ENCODE measurements around the gene EPHB6. TPM values are rescaled to one million over a fixed set of nuclear protein-coding genes. Genes with fewer than 3 reads are reported as not detected.

Gene EPHB6
- total RNA-seq, 1 donor from 2014 or later, result 2.4 TPM

DNA sequence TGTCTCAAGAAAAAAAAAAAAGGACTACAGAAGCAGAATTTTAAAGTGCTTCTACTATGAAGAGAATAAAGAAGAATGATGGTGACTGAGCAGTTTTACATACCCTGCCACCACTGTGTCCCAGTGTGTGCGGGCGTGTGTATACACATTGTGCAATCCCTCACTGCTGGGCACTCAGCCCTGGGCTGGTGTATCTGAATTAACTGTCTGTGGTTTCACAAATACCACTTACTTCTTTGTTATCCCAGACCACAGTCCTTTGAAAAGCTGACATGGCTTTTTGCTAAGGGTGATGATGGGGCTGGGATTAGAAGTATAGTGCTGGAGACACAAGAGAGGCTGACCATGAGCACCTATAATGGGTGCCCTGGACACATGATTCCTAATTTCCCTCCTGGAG lies 51.8 kb downstream of the EPHB6 start:
- intact Hi-C loops (cut with micrococcal nuclease), result no loop called here
- Mint-ChIP-seq H3K36me3 (ENCODE audit: low read depth) (no peaks in the 10 kb centered on the region), H3K4me3 (ENCODE audit: low read depth) (no peak overlapping the region), H3K27me3 (ENCODE audit: low read depth) (peaks cover 7% of the 10 kb centered on the region), H3K9me3 (peaks cover 4% of the 10 kb centered on the region), H3K4me1 (ENCODE audit: low read depth) (no peaks in the 10 kb centered on the region), H3K27ac (no peak overlapping the region)
- no peak for DNase-seq (ENCODE audit: low spot score)

- no peak overlapping the region for H3K4me3 Mint-ChIP-seq (ENCODE audit: low read depth)
- no peaks in the 10 kb centered on the region for H3K4me1 Mint-ChIP-seq (ENCODE audit: low read depth)
- intact Hi-C loops (cut with micrococcal nuclease), result no loop called here
- peaks cover 5% of the 10 kb centered on the region for H3K27me3 Mint-ChIP-seq (ENCODE audit: low read depth)
- H3K36me3 Mint-ChIP-seq (ENCODE audit: low read depth), result no peaks in the 10 kb centered on the region
- H3K27ac Mint-ChIP-seq, result no peak overlapping the region
- DNase-seq (ENCODE audit: low spot score), result no peak
- H3K9me3 Mint-ChIP-seq, result peaks cover 4% of the 10 kb centered on the region
Measured at GRCh38 chr7:142908290-142908689, 53.4 kb downstream of the EPHB6 start.

- H3K9me3 Mint-ChIP-seq, result peaks cover 4% of the 10 kb centered on the region
- intact Hi-C loops (cut with micrococcal nuclease), result no loop called here
Measured at GRCh38 chr7:142908921-142909890, 54.3 kb downstream of the EPHB6 start.

DNA sequence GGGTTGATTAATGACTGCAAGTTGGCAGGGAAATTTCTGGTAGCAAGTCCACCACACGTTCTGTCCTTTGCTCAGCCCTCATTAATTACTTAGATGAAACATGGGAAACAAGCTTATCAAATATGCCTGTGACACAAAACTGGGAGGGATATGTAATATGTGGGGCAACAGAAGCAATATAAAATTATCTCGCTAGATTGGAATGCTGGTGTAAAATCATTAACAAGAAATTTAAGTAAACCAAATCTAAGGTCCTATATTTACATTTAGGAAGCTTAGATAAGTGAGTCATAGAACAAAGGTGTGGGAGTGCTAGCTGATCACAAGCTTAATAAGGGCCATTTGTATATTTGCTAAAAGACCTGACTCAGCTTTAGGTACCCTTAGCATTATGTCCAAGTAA lies 55.2 kb downstream of the EPHB6 start:
- Mint-ChIP-seq H3K27ac (no peak overlapping the region), H3K9me3 (peaks cover 4% of the 10 kb centered on the region), H3K4me1 (ENCODE audit: low read depth) (no peaks in the 10 kb centered on the region), H3K36me3 (ENCODE audit: low read depth) (no peaks in the 10 kb centered on the region), H3K4me3 (ENCODE audit: low read depth) (no peak overlapping the region), H3K27me3 (ENCODE audit: low read depth) (peaks cover 10% of the 10 kb centered on the region)
- intact Hi-C loops (cut with micrococcal nuclease), result no loop called here
- DNase-seq (ENCODE audit: low spot score), result no peak

More at GRCh38 chr7:142908921-142909890, 54.3 kb downstream of the EPHB6 start:
- Mint-ChIP-seq H3K27ac (no peak overlapping the region), H3K27me3 (ENCODE audit: low read depth) (peaks cover 7% of the 10 kb centered on the region), H3K36me3 (ENCODE audit: low read depth) (no peaks in the 10 kb centered on the region), H3K4me3 (ENCODE audit: low read depth) (no peak overlapping the region), H3K4me1 (ENCODE audit: low read depth) (no peaks in the 10 kb centered on the region)
- no peak for DNase-seq (ENCODE audit: low spot score)

GRCh38 chr7:142910481-142910880 lies 55.6 kb downstream of the EPHB6 start:
- H3K4me3 Mint-ChIP-seq (ENCODE audit: low read depth), result no peak overlapping the region
- H3K4me1 Mint-ChIP-seq (ENCODE audit: low read depth), result no peaks in the 10 kb centered on the region
- intact Hi-C loops (cut with micrococcal nuclease), result no loop called here
- H3K27me3 Mint-ChIP-seq (ENCODE audit: low read depth), result peaks cover 10% of the 10 kb centered on the region
- H3K9me3 Mint-ChIP-seq, result peaks cover 4% of the 10 kb centered on the region
- no peak overlapping the region for H3K27ac Mint-ChIP-seq
- no peak for DNase-seq (ENCODE audit: low spot score)
- no peaks in the 10 kb centered on the region for H3K36me3 Mint-ChIP-seq (ENCODE audit: low read depth)

- Mint-ChIP-seq H3K36me3 (ENCODE audit: low read depth) (no peaks in the 10 kb centered on the region), H3K4me1 (ENCODE audit: low read depth) (no peaks in the 10 kb centered on the region), H3K9me3 (no peaks in the 10 kb centered on the region), H3K4me3 (ENCODE audit: low read depth) (no peak overlapping the region), H3K27ac (no peak overlapping the region), H3K27me3 (ENCODE audit: low read depth) (peaks cover 14% of the 10 kb centered on the region)
- intact Hi-C loops (cut with micrococcal nuclease), result no loop called here
- DNase-seq (ENCODE audit: low spot score), result no peak
Measured at GRCh38 chr7:142913051-142913450, 58.2 kb downstream of the EPHB6 start.

DNA sequence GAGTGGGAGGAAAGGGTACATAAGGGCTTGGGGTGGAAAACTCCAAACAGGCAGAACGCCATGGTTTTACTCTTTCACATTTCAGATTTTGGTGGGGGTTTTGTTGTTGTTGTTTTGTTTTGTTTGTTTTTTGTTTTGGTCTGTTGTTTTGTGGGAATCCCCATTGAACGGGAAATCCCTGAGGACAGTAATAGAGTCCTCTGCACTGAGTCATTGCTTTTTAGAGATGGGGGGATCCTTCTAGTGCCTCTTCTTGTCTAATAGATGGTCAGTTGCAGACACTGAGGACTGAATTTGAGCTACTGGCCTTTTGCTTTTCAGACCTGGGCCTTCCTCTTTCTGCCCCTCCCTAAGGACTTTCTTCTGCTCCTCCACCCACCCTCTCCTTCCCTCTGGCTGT lies 58.7 kb downstream of the EPHB6 start:
- no peaks in the 10 kb centered on the region for H3K4me1 Mint-ChIP-seq (ENCODE audit: low read depth)
- intact Hi-C loops (cut with micrococcal nuclease), result no loop called here
- no peak overlapping the region for H3K27ac Mint-ChIP-seq
- no peaks in the 10 kb centered on the region for H3K9me3 Mint-ChIP-seq
- no peak overlapping the region for H3K4me3 Mint-ChIP-seq (ENCODE audit: low read depth)
- DNase-seq (ENCODE audit: low spot score), result no peak
- H3K27me3 Mint-ChIP-seq (ENCODE audit: low read depth), result peaks cover 18% of the 10 kb centered on the region
- H3K36me3 Mint-ChIP-seq (ENCODE audit: low read depth), result no peaks in the 10 kb centered on the region

GRCh38 chr7:142914121-142914520 lies 59.2 kb downstream of the EPHB6 start:
- H3K4me3 Mint-ChIP-seq (ENCODE audit: low read depth), result no peak overlapping the region
- H3K9me3 Mint-ChIP-seq, result no peaks in the 10 kb centered on the region
- no peak for DNase-seq (ENCODE audit: low spot score)
- no peaks in the 10 kb centered on the region for H3K36me3 Mint-ChIP-seq (ENCODE audit: low read depth)
- intact Hi-C loops (cut with micrococcal nuclease), result no loop called here
- H3K27ac Mint-ChIP-seq, result no peak overlapping the region
- peaks cover 17% of the 10 kb centered on the region for H3K27me3 Mint-ChIP-seq (ENCODE audit: low read depth)
- H3K4me1 Mint-ChIP-seq (ENCODE audit: low read depth), result no peaks in the 10 kb centered on the region

DNA sequence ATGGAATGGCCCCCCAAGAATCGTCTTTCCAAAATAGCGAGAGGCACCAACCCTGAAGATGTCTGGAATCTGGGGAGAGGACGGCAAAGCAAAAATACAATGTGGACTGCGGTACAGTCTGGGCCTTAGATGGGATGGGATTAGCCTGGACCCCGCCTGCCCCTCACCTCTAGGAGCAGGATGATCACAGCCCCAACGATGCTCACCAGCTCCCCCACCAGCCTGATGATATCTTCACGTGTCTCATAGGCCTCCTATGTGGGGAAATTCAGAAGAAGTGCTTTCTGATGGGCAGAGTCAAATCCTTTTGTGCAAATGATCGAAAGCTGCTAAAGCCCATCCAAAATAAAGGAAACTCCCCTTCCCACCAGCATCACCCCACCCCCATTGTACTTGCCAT lies 60.4 kb downstream of the EPHB6 start:
- Mint-ChIP-seq H3K4me1 (ENCODE audit: low read depth) (no peaks in the 10 kb centered on the region), H3K9me3 (no peaks in the 10 kb centered on the region), H3K27me3 (ENCODE audit: low read depth) (peaks cover 17% of the 10 kb centered on the region), H3K27ac (no peak overlapping the region), H3K4me3 (ENCODE audit: low read depth) (no peak overlapping the region), H3K36me3 (ENCODE audit: low read depth) (no peaks in the 10 kb centered on the region)
- intact Hi-C loops (cut with micrococcal nuclease), result no loop called here
- no peak for DNase-seq (ENCODE audit: low spot score)

- no peaks in the 10 kb centered on the region for H3K36me3 Mint-ChIP-seq (ENCODE audit: low read depth)
- no peaks in the 10 kb centered on the region for H3K4me1 Mint-ChIP-seq (ENCODE audit: low read depth)
- DNase-seq (ENCODE audit: low spot score), result no peak
- intact Hi-C loops (cut with micrococcal nuclease), result no loop called here
- no peak overlapping the region for H3K4me3 Mint-ChIP-seq (ENCODE audit: low read depth)
- peaks cover 15% of the 10 kb centered on the region for H3K27me3 Mint-ChIP-seq (ENCODE audit: low read depth)
- H3K9me3 Mint-ChIP-seq, result no peaks in the 10 kb centered on the region
- no peak overlapping the region for H3K27ac Mint-ChIP-seq
Measured at GRCh38 chr7:142916508-142916907, 61.6 kb downstream of the EPHB6 start.

DNA sequence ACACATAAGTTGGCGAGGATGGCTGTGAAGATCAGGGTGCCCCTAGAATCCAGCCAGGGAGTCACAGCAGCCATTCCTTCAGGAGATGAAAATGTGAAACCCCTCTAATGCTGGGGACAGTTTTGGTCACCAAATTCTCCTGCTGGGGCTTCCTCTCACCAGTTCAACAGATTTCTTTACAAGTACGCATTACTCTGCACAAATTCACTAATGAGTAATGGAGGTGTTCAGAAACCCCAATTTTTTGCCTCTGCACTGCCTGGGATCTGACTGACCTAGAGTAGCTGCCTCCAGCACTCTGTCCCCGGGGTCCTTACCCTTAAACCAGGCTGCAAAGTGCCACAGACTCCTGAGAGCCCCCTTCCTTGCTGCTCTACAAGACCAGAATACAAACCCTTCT lies 62.6 kb downstream of the EPHB6 start:
- intact Hi-C loops (cut with micrococcal nuclease), result no loop called here
- no peak for DNase-seq (ENCODE audit: low spot score)
- no peaks in the 10 kb centered on the region for H3K9me3 Mint-ChIP-seq
- no peaks in the 10 kb centered on the region for H3K36me3 Mint-ChIP-seq (ENCODE audit: low read depth)
- H3K4me3 Mint-ChIP-seq (ENCODE audit: low read depth), result no peak overlapping the region
- H3K27ac Mint-ChIP-seq, result no peak overlapping the region
- H3K27me3 Mint-ChIP-seq (ENCODE audit: low read depth), result peaks cover 17% of the 10 kb centered on the region
- no peaks in the 10 kb centered on the region for H3K4me1 Mint-ChIP-seq (ENCODE audit: low read depth)

GRCh38 chr7:142918901-142919300 lies 64.0 kb downstream of the EPHB6 start:
- Mint-ChIP-seq H3K36me3 (ENCODE audit: low read depth) (no peaks in the 10 kb centered on the region), H3K27ac (no peak overlapping the region), H3K27me3 (ENCODE audit: low read depth) (peaks cover 17% of the 10 kb centered on the region), H3K4me3 (ENCODE audit: low read depth) (no peak overlapping the region), H3K9me3 (no peaks in the 10 kb centered on the region), H3K4me1 (ENCODE audit: low read depth) (no peaks in the 10 kb centered on the region)
- intact Hi-C loops (cut with micrococcal nuclease), result no loop called here
- no peak for DNase-seq (ENCODE audit: low spot score)

DNA sequence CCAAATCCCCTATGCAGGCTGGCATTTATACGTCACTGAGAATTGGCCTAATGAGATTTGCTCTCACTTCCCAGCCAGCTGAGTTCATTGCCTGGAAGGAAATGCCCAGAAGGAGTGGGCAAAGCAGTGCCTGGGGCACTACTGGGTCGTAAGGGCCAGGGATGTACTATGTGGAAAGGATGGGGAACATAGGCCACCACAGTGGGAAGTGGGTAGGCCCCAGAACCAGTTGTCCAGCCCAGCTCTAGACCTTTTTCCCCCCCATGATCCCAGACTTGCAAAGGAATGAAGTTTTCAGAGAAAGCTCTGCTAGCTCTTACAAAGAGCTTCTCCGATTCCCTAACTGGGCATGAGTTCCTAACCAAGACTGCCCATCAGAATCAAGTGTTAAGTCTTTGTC lies 64.8 kb downstream of the EPHB6 start:
- no peak for DNase-seq (ENCODE audit: low spot score)
- Mint-ChIP-seq H3K4me1 (ENCODE audit: low read depth) (no peaks in the 10 kb centered on the region), H3K36me3 (ENCODE audit: low read depth) (no peaks in the 10 kb centered on the region), H3K27me3 (ENCODE audit: low read depth) (peaks cover 11% of the 10 kb centered on the region), H3K9me3 (no peaks in the 10 kb centered on the region), H3K4me3 (ENCODE audit: low read depth) (no peak overlapping the region), H3K27ac (no peak overlapping the region)
- intact Hi-C loops (cut with micrococcal nuclease), result no loop called here

Measured in activated T-helper 2 cell treated with anti-CD3 and anti-CD28 coated beads, Interferon-gamma antibody, Interleukin-2, Interleukin-4, amounts not matched to agents 10 μg/mL and 5 μg/mL and 100 μg/mL, durations not matched to agents 14 hours and 24 hours and 36 hours (primary cell).